ENCODE measurements around the gene C15orf61. TPM values are rescaled to one million over a fixed set of nuclear protein-coding genes. Genes with fewer than 3 reads are reported as not detected.

The C15orf61 gene
- 1.9 and 2.7 TPM in 2 replicates for total RNA-seq

GRCh38 chr15:67521029-67521782 lies at the start of gene C15orf61:
TSS of gene C15orf61 (plus strand) at chr15:67521131. CDS start at chr15:67521249, 118 bp downstream.
- DNase-seq (ENCODE audit: low read depth, low spot score): peak; percentile 24

GRCh38 chr15:67472957-67473356 lies 48.0 kb upstream of the C15orf61 start:
- DNase-seq (ENCODE audit: low read depth, low spot score): no peak

GRCh38 chr15:67474405-67475110 lies 46.4 kb upstream of the C15orf61 start:
- DNase-seq (ENCODE audit: low read depth, low spot score): no peak

- DNase-seq (ENCODE audit: low read depth, low spot score): no peak
Observed at GRCh38 chr15:67479781-67480505, 41.0 kb upstream of the C15orf61 start.

GRCh38 chr15:67480741-67481140 lies 40.2 kb upstream of the C15orf61 start:
- no peak for DNase-seq (ENCODE audit: low read depth, low spot score)

GRCh38 chr15:67481680-67482079 lies 39.3 kb upstream of the C15orf61 start:
- DNase-seq (ENCODE audit: low read depth, low spot score): no peak

- no peak for DNase-seq (ENCODE audit: low read depth, low spot score)
Observed at GRCh38 chr15:67495585-67495984, 25.3 kb upstream of the C15orf61 start.

GRCh38 chr15:67501177-67501835 lies 19.6 kb upstream of the C15orf61 start:
- no peak for DNase-seq (ENCODE audit: low read depth, low spot score)

GRCh38 chr15:67501836-67502461 lies 19.0 kb upstream of the C15orf61 start:
- no peak for DNase-seq (ENCODE audit: low read depth, low spot score)

- DNase-seq (ENCODE audit: low read depth, low spot score): no peak
Observed at GRCh38 chr15:67504056-67504455, 16.9 kb upstream of the C15orf61 start.

GRCh38 chr15:67504796-67505195 lies 16.1 kb upstream of the C15orf61 start:
- no peak for DNase-seq (ENCODE audit: low read depth, low spot score)

GRCh38 chr15:67505675-67506572 lies 15.0 kb upstream of the C15orf61 start:
- DNase-seq (ENCODE audit: low read depth, low spot score): no peak

GRCh38 chr15:67506775-67507747 lies 13.9 kb upstream of the C15orf61 start:
- DNase-seq (ENCODE audit: low read depth, low spot score): no peak

- no peak for DNase-seq (ENCODE audit: low read depth, low spot score)
Observed at GRCh38 chr15:67508407-67508806, 12.5 kb upstream of the C15orf61 start.

- DNase-seq (ENCODE audit: low read depth, low spot score): no peak
Observed at GRCh38 chr15:67509918-67510317, 11.0 kb upstream of the C15orf61 start.

GRCh38 chr15:67510597-67511190 lies 10.2 kb upstream of the C15orf61 start:
- no peak for DNase-seq (ENCODE audit: low read depth, low spot score)

- DNase-seq (ENCODE audit: low read depth, low spot score): no peak
Observed at GRCh38 chr15:67511606-67512005, 9.3 kb upstream of the C15orf61 start.

- no peak for DNase-seq (ENCODE audit: low read depth, low spot score)
Observed at GRCh38 chr15:67512140-67512539, 8.8 kb upstream of the C15orf61 start.
